OCI-M2 (cell line): Measurements from ENCODE around the gene FAM107A.

Source experiments
- DNase-seq: peaks from one replicate; lab custom pipeline; 2025; ENCODE audit not compliant: unreplicated experiment; lab: John Stamatoyannopoulos, UW

FAM107A gene, protein sequence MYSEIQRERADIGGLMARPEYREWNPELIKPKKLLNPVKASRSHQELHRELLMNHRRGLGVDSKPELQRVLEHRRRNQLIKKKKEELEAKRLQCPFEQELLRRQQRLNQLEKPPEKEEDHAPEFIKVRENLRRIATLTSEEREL

GRCh38 chr3:58577269-58577821 is at the start of gene FAM107A:
Gene FAM107A (minus strand): TSS chr3:58577391. CDS start chr3:58569860, 7,531 bp downstream.
- no peak for DNase-seq

DNA sequence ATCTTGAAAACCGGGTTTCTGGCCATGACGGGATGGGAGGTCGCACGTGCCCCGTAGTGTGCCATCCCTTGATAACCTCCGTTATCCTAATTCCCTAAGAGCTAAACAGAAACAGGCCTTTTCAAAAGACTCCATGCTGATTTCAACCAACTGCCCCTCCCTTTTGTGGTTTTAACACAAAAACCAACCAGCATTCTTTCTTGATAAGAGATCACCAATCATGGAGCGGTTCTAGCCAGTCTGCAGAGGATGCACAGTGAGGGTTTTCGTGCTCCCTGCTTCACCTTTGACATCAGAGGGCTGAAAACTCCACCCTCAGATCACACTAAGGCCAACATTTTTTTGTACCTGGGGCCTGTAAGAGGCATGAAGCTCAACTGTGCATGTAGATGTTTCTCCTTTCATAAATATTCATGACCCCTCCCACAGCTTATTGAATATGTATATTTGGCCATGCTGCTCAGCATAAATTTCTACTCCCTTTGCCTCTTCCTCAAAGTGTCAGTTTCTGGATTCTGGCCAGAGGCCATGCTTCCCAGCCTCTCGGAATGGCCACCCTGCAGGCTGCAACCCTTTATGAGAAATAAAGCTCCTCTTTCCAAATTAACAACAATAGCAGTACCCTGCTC is 48.1 kb upstream of the FAM107A start:
- DNase-seq = no peak

- DNase-seq = no peak
These were observed 47.4 kb upstream of the FAM107A start for GRCh38 chr3:58624550-58624949.

GRCh38 chr3:58623961-58624360 is 46.8 kb upstream of the FAM107A start:
- no peak for DNase-seq

GRCh38 chr3:58623478-58623877 is 46.3 kb upstream of the FAM107A start:
- DNase-seq = no peak

DNA sequence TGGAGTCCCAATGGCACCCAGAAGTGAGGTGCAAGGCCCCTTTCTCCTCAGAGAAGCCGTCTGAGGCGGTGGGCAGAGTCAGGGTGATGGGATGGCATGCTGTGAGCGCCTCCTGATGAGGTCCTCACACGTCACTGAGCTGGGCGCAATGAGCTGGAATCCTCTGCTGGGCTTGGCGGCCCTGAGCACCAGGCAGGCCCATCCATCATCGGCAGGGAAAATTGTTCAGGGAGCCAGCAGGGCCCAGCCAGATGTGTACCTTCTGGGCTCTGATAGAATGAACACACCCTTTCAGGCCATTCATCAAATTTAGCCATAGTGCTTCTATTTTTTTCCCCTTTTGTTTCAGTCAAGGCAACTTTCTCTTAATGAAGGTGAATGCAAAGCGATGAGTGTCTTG is 45.7 kb upstream of the FAM107A start:
- no peak for DNase-seq

DNA sequence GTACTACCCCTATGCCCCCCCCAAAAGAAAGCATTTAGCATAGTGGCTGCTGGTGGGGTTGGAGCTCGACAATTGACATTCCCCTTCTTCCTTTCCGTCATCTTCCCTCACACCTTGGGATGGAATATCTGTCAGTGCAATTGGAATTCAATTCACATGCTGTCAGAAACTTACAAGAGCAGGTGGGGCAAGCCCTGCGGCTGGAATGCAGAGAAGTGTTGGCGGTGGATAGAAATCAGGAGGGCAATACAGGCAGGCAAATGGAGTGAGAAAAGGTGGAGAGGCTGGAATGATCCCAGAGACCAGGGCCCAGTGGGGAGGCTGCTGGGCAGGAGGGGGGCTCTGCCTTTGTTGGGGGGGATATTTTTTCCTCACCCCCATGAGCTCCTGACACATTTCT is 45.2 kb upstream of the FAM107A start:
- DNase-seq = no peak

DNA sequence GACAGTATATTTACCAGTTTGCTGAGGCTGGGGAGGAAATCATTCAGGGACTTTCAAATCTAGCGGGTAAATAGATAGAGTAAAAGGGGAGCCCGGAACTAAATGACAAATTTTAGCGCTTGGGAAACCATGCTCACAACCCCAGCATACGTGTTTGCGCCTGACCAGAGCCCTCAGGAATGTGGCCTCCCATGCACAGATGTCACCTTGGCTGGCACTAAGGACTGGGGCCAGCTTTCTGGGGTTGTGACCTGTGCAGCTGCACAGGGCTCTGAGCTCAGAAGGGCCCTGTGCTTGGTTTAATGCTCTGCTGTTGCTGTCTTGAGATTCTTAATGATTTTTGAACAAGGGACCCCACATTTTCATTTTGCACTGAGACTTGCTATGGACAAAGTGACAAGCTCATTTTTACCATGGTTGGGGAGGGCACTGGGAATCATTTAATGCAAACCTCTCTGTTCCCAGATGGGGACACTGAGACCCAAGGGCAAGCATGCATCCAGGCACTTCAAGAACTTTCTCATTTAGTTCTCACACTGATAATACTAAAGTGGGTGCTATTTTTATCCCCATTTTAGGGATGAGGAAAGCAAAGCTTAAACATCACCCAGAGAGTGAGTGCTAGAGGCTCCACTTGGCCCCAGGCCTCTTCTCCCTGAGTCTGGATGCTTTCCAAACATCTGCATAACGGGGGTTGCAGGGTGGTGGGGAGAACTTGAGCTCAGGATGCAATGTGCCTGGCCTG is 44.1 kb upstream of the FAM107A start:
- no peak for DNase-seq

- DNase-seq = no peak
These were observed 43.2 kb upstream of the FAM107A start for GRCh38 chr3:58620421-58620820.

GRCh38 chr3:58617338-58617761 is 40.2 kb upstream of the FAM107A start:
- no peak for DNase-seq

- no peak for DNase-seq
These were observed 36.3 kb upstream of the FAM107A start for GRCh38 chr3:58613236-58614132.

DNA sequence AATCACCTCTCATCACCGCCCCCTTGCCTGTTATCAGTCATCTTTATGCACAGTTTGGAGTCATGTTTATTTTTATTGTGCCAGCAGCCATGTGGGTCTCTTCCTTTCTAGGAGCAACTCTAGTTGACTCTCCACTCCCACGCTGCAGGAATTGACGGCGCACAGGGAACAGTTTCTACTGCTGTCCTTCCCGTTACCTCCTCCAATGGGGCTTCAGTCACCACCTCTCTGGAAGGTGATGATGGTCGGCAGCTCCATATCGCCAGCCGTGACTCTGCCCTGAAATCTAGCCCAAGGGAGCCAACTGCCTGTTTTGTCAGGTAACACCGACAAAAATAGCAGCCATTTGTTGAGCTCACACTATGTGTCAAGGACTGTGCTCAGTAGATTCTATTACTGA is 35.6 kb upstream of the FAM107A start:
- DNase-seq = no peak

DNA sequence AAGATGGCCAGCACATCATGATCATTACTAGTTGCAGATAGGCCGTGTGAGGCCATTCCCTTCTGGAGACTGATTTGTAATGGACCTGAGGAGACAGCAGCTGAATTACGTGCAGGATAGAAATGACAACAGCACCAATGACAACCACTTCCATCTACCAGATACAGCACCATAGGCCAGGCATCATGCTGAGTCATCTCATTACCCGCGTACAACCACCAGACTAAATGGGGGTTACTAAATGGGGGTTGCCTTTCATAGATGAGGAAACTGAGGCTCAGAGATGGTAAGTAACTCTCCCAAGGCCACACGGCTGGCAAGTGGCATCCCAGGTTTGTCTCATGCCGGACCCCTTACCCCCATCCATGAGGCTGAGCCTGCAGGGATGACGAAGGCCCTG is 32.8 kb upstream of the FAM107A start:
- no peak for DNase-seq

DNA sequence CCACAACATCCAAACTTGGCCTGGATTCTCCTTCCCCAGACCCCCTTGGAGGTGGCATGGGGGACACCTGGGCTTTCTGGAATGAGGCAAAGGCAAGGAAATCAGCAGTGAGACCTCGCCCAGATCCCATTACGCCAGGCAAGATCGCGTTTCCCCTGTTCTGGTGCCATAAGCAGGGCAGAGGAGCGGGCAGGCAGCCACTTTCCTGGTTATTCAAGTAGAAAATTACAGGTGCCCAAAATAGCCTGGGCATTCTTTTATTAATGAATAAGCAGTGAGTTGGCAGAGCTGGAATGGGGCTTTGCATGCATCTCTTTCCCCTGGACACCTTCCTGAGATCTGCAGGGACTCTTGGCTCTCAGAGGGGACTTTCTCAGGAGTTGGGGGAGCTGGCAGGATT is 31.5 kb upstream of the FAM107A start:
- DNase-seq = no peak

GRCh38 chr3:58607816-58608215 is 30.6 kb upstream of the FAM107A start:
- DNase-seq = no peak

DNA sequence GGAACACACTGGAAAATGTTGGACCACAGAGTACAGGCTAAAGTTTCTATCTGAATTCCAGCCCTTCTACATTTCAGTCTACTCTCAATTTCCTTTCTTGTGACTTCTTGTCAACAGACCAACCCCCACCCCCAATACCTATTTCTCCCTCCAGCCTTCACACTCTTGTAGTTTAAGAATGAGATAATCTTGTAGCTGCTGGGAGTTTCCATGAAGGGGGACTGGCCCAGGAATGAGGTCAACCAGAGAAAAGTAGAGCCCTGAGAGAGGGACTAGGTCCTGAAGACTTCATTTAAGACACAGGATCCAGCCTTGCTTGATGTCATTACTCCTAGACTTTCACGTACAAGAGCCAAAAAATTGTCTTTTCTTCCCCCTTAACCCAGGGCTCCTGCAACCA is 29.5 kb upstream of the FAM107A start:
- no peak for DNase-seq

DNA sequence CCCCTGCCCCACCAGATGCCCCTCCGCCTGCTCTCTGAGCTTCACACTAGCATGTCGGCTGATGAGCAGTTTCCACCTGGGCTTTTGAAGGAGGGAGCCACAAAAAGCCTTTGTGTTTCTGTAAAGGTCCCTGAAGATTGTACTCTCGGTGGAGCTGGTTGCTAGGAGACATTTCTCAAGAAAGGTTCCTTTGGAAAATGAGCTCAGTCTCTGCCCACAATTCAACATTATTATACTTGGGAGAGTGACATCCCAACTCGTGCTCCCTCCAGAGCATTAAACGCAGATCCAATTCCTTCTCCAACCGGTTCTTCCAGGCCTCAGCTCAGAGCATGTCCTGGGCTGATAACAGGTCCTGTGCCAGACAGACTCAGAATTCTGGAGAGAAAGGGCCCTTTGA is 26.8 kb upstream of the FAM107A start:
- no peak for DNase-seq

GRCh38 chr3:58603606-58604005 is 26.4 kb upstream of the FAM107A start:
- no peak for DNase-seq

GRCh38 chr3:58597770-58598310 is 20.6 kb upstream of the FAM107A start:
- no peak for DNase-seq

DNA sequence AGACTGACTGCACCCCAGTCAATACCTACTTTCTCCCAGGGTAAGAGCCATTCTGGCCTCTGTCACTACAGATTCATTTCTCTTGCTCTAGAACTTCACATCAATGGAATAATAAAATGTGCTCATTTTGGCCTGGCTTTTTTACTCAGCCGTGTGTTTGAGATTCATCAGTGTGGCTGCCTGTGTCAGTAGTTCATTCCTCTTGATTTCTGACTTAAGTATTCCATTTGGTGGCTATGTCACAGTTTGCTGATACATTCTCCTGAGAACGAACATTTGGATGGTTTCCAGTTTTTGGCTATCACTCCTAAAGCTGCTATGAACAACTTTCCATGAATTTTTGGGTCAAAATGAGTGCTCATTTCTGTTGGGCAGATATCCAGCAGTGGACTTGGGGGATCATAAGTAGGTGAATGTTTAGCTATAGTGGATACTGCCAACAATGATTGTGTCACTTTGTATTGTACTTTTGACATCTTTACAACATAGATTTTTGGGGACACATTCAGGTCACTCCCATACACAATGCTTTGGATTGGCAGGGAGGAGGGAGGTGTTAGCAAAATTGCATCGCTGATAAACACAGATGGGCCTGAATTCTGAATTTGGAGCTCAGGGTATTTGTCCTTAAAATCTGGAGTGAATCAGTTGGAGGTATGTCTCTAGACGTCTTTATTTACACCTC is 19.8 kb upstream of the FAM107A start:
- DNase-seq = no peak
